Caco-2 (cell line): ENCODE data around the gene VWA7. TPM values are rescaled to one million over a fixed set of nuclear protein-coding genes. Genes with fewer than 3 reads are reported as not detected.

Experiments
- BruUV-seq: library from RNA; stranded (reverse); fragments of 400-500 nt; replicated peaks from 2 replicates; lab custom pipeline; 2021; lab: Mats Ljungman, UMichigan
- CTCF ChIA-PET: fragments of 300-600 bp; sonication (Branson Sonifier 250); formaldehyde crosslinking; loops from one replicate; lab custom pipeline; 2022; ENCODE audit warnings: antibody characterized with exemption; lab: Charles Lee
- POLR2A ChIA-PET: fragments of 300-600 bp; sonication (Branson Sonifier 250); formaldehyde crosslinking; loops from one replicate; lab custom pipeline; 2022; ENCODE audit warnings: antibody characterized with exemption; lab: Charles Lee
- DNase-seq, 2 experiments: peaks; one replicate each; pipeline versions ENCODE4 v3.0.0 to v3.0.0-alpha.2; 2020 to 2022
- H3K27me3 ChIP-seq: replicated peaks from 2 replicates; pipeline ENCODE4 v1.6.0; 2011; ENCODE audit warnings: low read length; ENCODE audit not compliant: control insufficient read depth, insufficient read depth
- H3K36me3 ChIP-seq: 2 replicates; pipeline ENCODE4 v1.5.1; 2011; ENCODE audit warnings: low read length; ENCODE audit not compliant: control insufficient read depth, insufficient read depth
- H3K4me1 ChIP-seq: fragments of 250-450 bp; sonication (Bioruptor Pico); 2 replicates; pipeline ENCODE4 v1.5.1; 2020; ENCODE audit warnings: mild to moderate bottlenecking
- H3K4me3 ChIP-seq: 2 replicates; pipeline ENCODE4 v1.5.1; 2011; ENCODE audit warnings: low read depth, mild to moderate bottlenecking, control low read depth, low read length
- H3K9me3 ChIP-seq: fragments of 250-450 bp; sonication (Bioruptor Pico); 2 replicates; pipeline ENCODE4 v1.5.1; 2020; ENCODE audit warnings: mild to moderate bottlenecking, moderate library complexity
- H3K27ac Mint-ChIP-seq: one replicate; pipeline ENCODE4 v1.8.0; 2022; ENCODE audit warnings: mixed read lengths; ENCODE audit not compliant: unreplicated experiment
- H3K27me3 Mint-ChIP-seq: one replicate; pipeline ENCODE4 v1.8.0; 2022; ENCODE audit warnings: mixed read lengths; ENCODE audit not compliant: insufficient read depth, unreplicated experiment
- H3K36me3 Mint-ChIP-seq: one replicate; pipeline ENCODE4 v1.8.0; 2022; ENCODE audit warnings: mild to moderate bottlenecking, mixed read lengths; ENCODE audit not compliant: insufficient read depth, unreplicated experiment
- H3K4me1 Mint-ChIP-seq: one replicate; pipeline ENCODE4 v1.8.0; 2022; ENCODE audit warnings: low read depth, mixed read lengths; ENCODE audit not compliant: unreplicated experiment
- H3K4me3 Mint-ChIP-seq: one replicate; pipeline ENCODE4 v1.8.0; 2022; ENCODE audit warnings: mild to moderate bottlenecking, moderate library complexity, mixed read lengths; ENCODE audit not compliant: unreplicated experiment
- H3K9me3 Mint-ChIP-seq: one replicate; pipeline ENCODE4 v1.8.0; 2022; ENCODE audit warnings: mixed read lengths; ENCODE audit not compliant: unreplicated experiment
- intact Hi-C: fragments of 100-400 bp; cut with micrococcal nuclease; formaldehyde crosslinking; loops from one replicate; pipeline ENCODE4 v1.10.0; 2022; ENCODE audit not compliant: unreplicated experiment
- total RNA-seq: library from RNA; stranded (reverse); gene quantifications from 2 replicates; pipeline ENCODE4 v1.2.3, GENCODE V29; 2022
- TF ChIP-seq, protein P1 (sequence below), 2 experiments: fragments of 200-600 bp in 1 of 2; IDR thresholded peaks; 1 replicate in 1 of 2; 2 replicates in 1 of 2; pipeline versions ENCODE4 v1.5.1 to v1.8.0; 2011 to 2022; ENCODE audit warnings: antibody characterized with exemption in 1 of 2, control low read depth in 1 of 2, inconsistent platforms in 1 of 2, low read depth in 1 of 2, low read length in 1 of 2, mild to moderate bottlenecking in 1 of 2, moderate library complexity in 1 of 2; ENCODE audit not compliant: insufficient read depth in 1 of 2, severe bottlenecking in 1 of 2, unreplicated experiment in 1 of 2

VWA7 gene
- total RNA-seq, 1 experiment from 2014 or later, result 0.61 TPM

DNA sequence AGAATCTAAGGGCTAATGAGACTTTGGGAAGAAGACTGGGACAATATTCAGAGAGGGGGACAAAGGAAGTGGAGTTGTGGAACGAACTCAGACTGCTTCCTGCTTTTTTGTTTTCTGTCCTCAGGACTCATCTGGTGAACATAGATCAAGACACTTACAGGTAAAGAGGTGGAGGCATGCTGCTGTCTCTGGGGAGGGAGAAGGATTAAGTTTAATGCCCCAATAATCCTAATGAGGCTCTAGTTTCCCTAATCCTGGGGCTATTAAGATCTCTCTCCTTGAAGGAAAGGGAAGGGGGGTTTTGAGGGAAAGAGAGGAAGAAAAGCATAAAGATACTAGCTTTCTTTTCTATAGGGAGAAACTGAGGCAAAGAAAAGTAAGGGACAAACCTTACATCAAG lies 32.7 kb downstream of the VWA7 start:
- no TSS peak for BruUV-seq
- no peak overlapping the region for H3K4me3 Mint-ChIP-seq
- no peak overlapping the region for H3K4me3 ChIP-seq
- TF ChIP-seq, protein P1, sequence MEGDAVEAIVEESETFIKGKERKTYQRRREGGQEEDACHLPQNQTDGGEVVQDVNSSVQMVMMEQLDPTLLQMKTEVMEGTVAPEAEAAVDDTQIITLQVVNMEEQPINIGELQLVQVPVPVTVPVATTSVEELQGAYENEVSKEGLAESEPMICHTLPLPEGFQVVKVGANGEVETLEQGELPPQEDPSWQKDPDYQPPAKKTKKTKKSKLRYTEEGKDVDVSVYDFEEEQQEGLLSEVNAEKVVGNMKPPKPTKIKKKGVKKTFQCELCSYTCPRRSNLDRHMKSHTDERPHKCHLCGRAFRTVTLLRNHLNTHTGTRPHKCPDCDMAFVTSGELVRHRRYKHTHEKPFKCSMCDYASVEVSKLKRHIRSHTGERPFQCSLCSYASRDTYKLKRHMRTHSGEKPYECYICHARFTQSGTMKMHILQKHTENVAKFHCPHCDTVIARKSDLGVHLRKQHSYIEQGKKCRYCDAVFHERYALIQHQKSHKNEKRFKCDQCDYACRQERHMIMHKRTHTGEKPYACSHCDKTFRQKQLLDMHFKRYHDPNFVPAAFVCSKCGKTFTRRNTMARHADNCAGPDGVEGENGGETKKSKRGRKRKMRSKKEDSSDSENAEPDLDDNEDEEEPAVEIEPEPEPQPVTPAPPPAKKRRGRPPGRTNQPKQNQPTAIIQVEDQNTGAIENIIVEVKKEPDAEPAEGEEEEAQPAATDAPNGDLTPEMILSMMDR (IDR thresholded peaks at IDR 0.05; ENCODE audit: insufficient read depth in 1 of 2, low read depth in 1 of 2, low read length in 1 of 2, severe bottlenecking in 1 of 2, unreplicated experiment in 1 of 2), result no peak
- peaks cover 38% of the 10 kb centered on the region for H3K36me3 Mint-ChIP-seq
- ChIA-PET POLR2A (no interaction called here), CTCF (no interaction called here)
- no peaks in the 10 kb centered on the region for H3K9me3 Mint-ChIP-seq
- intact Hi-C loops, result no loop called here
- H3K9me3 ChIP-seq, result no peaks in the 10 kb centered on the region
- peaks cover 13% of the 10 kb centered on the region for H3K4me1 ChIP-seq
- H3K27ac Mint-ChIP-seq, result no peak overlapping the region
- peaks cover 4% of the 10 kb centered on the region; the same call in 1 of the 2 replicates for H3K36me3 ChIP-seq
- H3K27me3 Mint-ChIP-seq, result no peaks in the 10 kb centered on the region
- peaks cover 6% of the 10 kb centered on the region for H3K4me1 Mint-ChIP-seq
- no peaks in the 10 kb centered on the region for H3K27me3 ChIP-seq
- no peak for DNase-seq

DNA sequence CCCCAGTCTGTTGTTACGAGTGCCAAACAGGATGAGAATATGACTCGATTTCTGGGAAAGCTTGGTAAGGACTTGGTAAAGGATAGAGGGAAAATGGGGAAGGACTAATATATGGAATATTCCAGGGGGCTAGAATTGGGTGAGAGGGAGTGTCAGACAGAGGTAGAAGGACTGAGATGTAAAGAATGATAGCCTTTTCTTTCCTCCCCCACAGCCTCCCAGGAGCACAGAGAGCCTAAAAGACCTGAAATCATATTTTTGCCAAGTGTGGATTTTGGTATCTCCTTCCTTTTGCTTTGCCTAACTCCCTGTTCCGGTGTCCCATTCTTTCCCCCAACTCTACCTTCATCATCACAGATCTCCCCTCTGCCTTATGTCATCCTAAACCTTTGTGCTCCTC lies 34.2 kb downstream of the VWA7 start:
- TF ChIP-seq, protein P1 (IDR thresholded peaks at IDR 0.05; ENCODE audit: insufficient read depth in 1 of 2, low read depth in 1 of 2, low read length in 1 of 2, severe bottlenecking in 1 of 2, unreplicated experiment in 1 of 2), result no peak
- CTCF ChIA-PET, result no interaction called here
- peaks cover 50% of the 10 kb centered on the region for H3K36me3 Mint-ChIP-seq
- H3K9me3 Mint-ChIP-seq, result no peaks in the 10 kb centered on the region
- peaks cover 21% of the 10 kb centered on the region for H3K4me1 Mint-ChIP-seq
- intact Hi-C loops, result no loop called here
- no peaks in the 10 kb centered on the region for H3K27me3 Mint-ChIP-seq
- H3K4me3 Mint-ChIP-seq, result no peak overlapping the region
- POLR2A ChIA-PET, result no interaction called here
- H3K36me3 ChIP-seq, result peaks cover 3% of the 10 kb centered on the region; the same call in 1 of the 2 replicates
- H3K27ac Mint-ChIP-seq, result no peak overlapping the region
- no peak for DNase-seq
- BruUV-seq, result no TSS peak
- H3K4me3 ChIP-seq, result no peak overlapping the region
- no peaks in the 10 kb centered on the region for H3K9me3 ChIP-seq
- no peaks in the 10 kb centered on the region for H3K27me3 ChIP-seq
- H3K4me1 ChIP-seq, result peaks cover 23% of the 10 kb centered on the region

DNA sequence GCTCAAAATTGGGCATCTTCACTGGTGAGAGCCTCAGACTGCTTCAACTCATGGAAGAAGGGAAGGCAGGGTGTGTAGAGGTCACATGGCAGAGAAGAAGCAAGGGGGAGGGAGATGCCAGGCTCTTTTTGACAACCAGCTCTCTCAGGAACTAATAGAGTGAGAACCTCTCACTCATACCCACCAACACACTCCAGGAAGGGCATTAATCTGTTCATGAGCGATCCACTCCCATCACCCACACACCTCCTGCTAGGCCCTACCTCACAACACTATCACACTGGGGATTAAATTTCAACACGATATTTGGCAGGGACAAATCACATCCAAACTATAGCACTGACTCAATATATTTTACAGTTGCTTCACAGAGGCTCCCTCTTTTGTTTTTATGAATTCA lies 35.3 kb downstream of the VWA7 start:
- no TSS peak for BruUV-seq
- peak overlapping the region; percentile 95 for H3K4me3 Mint-ChIP-seq
- TF ChIP-seq, protein P1 (IDR thresholded peaks at IDR 0.05; ENCODE audit: insufficient read depth in 1 of 2, low read depth in 1 of 2, low read length in 1 of 2, severe bottlenecking in 1 of 2, unreplicated experiment in 1 of 2), result no peak
- intact Hi-C loops, result no loop called here
- no peak overlapping the region for H3K4me3 ChIP-seq
- H3K4me1 ChIP-seq, result peaks cover 22% of the 10 kb centered on the region
- no peaks in the 10 kb centered on the region for H3K27me3 ChIP-seq
- H3K36me3 Mint-ChIP-seq, result peaks cover 53% of the 10 kb centered on the region
- no peaks in the 10 kb centered on the region for H3K9me3 ChIP-seq
- ChIA-PET CTCF (interaction anchor here (0.7 kb wide), 1 partner anchor 31 kb away, joined by 3 read pairs; no protein-coding TSS in a partner anchor), POLR2A (interaction anchor here (0.7 kb wide), 1 partner anchor 327 kb away, joined by 9 read pairs; no protein-coding TSS in a partner anchor)
- H3K36me3 ChIP-seq, result no peaks in the 10 kb centered on the region
- no peak overlapping the region for H3K27ac Mint-ChIP-seq
- H3K27me3 Mint-ChIP-seq, result no peaks in the 10 kb centered on the region
- H3K9me3 Mint-ChIP-seq, result no peaks in the 10 kb centered on the region
- no peak for DNase-seq
- peaks cover 22% of the 10 kb centered on the region for H3K4me1 Mint-ChIP-seq
